ENCODE measurements around the gene GPHB5. TPM values are rescaled to one million over a fixed set of nuclear protein-coding genes. Genes with fewer than 3 reads are reported as not detected.

GPHB5 gene
- total and polyA plus RNA-seq, 9 of the 15 experiments (the other 6 are each of a cell fraction or from before 2014, with no cell fraction given): not detected

- POLR2A ChIA-PET: interaction anchor here (1.2 kb wide), 1 partner anchor 13 kb away, joined by 4 read pairs; no protein-coding TSS in a partner anchor
- no peak for TF ChIP-seq ZNF57 (CRISPR knock-in tag; IDR thresholded peaks at IDR 0.05)
- no peak for TF ChIP-seq ZBTB8A (IDR thresholded peaks at IDR 0.05; ENCODE audit: partially characterized antibody)
- no peak for TF ChIP-seq CHD4 (IDR thresholded peaks at IDR 0.05; ENCODE audit: insufficient read depth, insufficient replicate concordance, low read depth, low read length, poor library complexity, severe bottlenecking)
- no peak for TF ChIP-seq ATF3 (IDR thresholded peaks at IDR 0.05)
- TF ChIP-seq ATF3 (CRISPR knock-in tag; conservative IDR thresholded peaks at IDR 0.05): no peak
- DNase-seq (ENCODE audit: extremely low read depth in 1 of 4, low spot score in 3 of 4) (no peak), ATAC-seq (no peak), FAIRE-seq (no peak)
- H3K9ac ChIP-seq (ENCODE audit: insufficient read depth in 1 of 2, low read depth in 2 of 2, low read length in 2 of 2): no peak overlapping the region
- BruUV-seq (replicated peaks): no TSS peak
- H3K4me1 ChIP-seq (replicated peaks in 1 of 2; ENCODE audit: control insufficient read depth in 2 of 2, insufficient read depth in 2 of 2, low read length in 2 of 2): no peaks in the 10 kb centered on the region
- no peaks in the 10 kb centered on the region for H3K79me2 ChIP-seq (ENCODE audit: control insufficient read depth, insufficient read depth, low read length)
- H3K4me2 ChIP-seq (ENCODE audit: insufficient read depth, low read length): no peak overlapping the region
- WGBS (ENCODE audit: insufficient coverage, low coverage, missing lambda C conversion rate): 0% methylated on average over 6 of the region's 6 CpGs
- H3K9me3 ChIP-seq (replicated peaks; ENCODE audit: control insufficient read depth, insufficient read depth, low read depth, low read length): no peaks in the 10 kb centered on the region
- CTCF ChIA-PET (ENCODE audit: low intra/inter-chr PET ratio): no interaction called here
- no peak overlapping the region for H2AFZ ChIP-seq (ENCODE audit: low read depth, low read length)
- peaks cover 0 to 5% of the 10 kb centered on the region in 2 experiments; a peak in 2 of 5 replicates for H3K27me3 ChIP-seq (ENCODE audit: control insufficient read depth in 2 of 2, insufficient read depth in 2 of 2, low read length in 2 of 2)
- no peaks in the 10 kb centered on the region for H4K20me1 ChIP-seq (replicated peaks; ENCODE audit: control insufficient read depth, insufficient read depth, low read length)
- intact Hi-C loops (cut with micrococcal nuclease) (no loop called here), in situ Hi-C loops (cut with MboI) (loop anchor here (25.0 kb wide), 1 partner anchor 1409 kb away; no protein-coding TSS in a partner anchor)
- H3K9me1 ChIP-seq (ENCODE audit: control insufficient read depth, insufficient read depth, low read length): no peaks in the 10 kb centered on the region
- H3K27ac ChIP-seq (ENCODE audit: extremely low read depth, low read depth, low read length): no peak overlapping the region
- no peak overlapping the region for H3K4me3 ChIP-seq
- no peaks in the 10 kb centered on the region for H3K36me3 ChIP-seq (ENCODE audit: control insufficient read depth, insufficient read depth, low read length)
Observed at GRCh38 chr14:63296060-63296563, 22.6 kb downstream of the GPHB5 start.

All from K562 (cell line).